H1 (cell line): ENCODE measurements around the gene ABCA2.

ENCODE experiments used
- ATF3 ChIP-seq: IDR thresholded peaks from 2 replicates; pipeline ENCODE4 v1.6.1; 2011; ENCODE audit warnings: low read depth, mild to moderate bottlenecking, low read length; ENCODE audit not compliant: insufficient read depth
- CBX8 ChIP-seq: fragments of 300-800, 300-1000 bp; sonication (generic); IDR thresholded peaks from 2 replicates; pipeline ENCODE4 v1.7.1; 2016; ENCODE audit warnings: low read depth, low read length, borderline replicate concordance
- CREB1 ChIP-seq: IDR thresholded peaks from 2 replicates; pipeline ENCODE4 v1.6.1; 2012; ENCODE audit warnings: inconsistent platforms
- CTCF ChIP-seq, 3 experiments: IDR thresholded peaks; 1 replicate in 2 of 3; 2 replicates in 1 of 3; pipeline versions ENCODE4 v1.5.1 to v1.6.1; 2011; ENCODE audit warnings: low read length in 3 of 3, mild to moderate bottlenecking in 3 of 3, inconsistent platforms in 2 of 3, low read depth in 1 of 3, moderate library complexity in 1 of 3; ENCODE audit not compliant: insufficient read depth in 1 of 3; ENCODE audit errors: control extremely low read depth in 1 of 3
- FOSL1 ChIP-seq: IDR thresholded peaks from 2 replicates; pipeline ENCODE4 v1.6.1; 2011; ENCODE audit warnings: mild to moderate bottlenecking, low read depth, low read length, moderate library complexity; ENCODE audit not compliant: insufficient read depth
- HDAC2 ChIP-seq, 2 experiments: fragments of 300-600 bp in 1 of 2; sonication (generic) in 1 of 2; IDR thresholded peaks; 2 replicates each; pipeline ENCODE4 v1.6.1; 2011 to 2012; ENCODE audit warnings: low read depth in 2 of 2, low read length in 2 of 2, mild to moderate bottlenecking in 2 of 2, moderate library complexity in 2 of 2, borderline replicate concordance in 1 of 2, inconsistent platforms in 1 of 2
- PHF8 ChIP-seq: fragments of 200-600 bp; sonication (generic); conservative IDR thresholded peaks from 2 replicates; pipeline ENCODE4 v1.7.1; 2012; ENCODE audit warnings: low read depth, mild to moderate bottlenecking, inconsistent platforms, low read length, moderate library complexity
- POLR2A ChIP-seq, 2 experiments: IDR thresholded peaks; 1 replicate in 1 of 2; 2 replicates in 1 of 2; pipeline ENCODE4 v1.6.1; 2011; ENCODE audit warnings: low read depth in 2 of 2, low read length in 2 of 2, mild to moderate bottlenecking in 2 of 2; ENCODE audit errors: control extremely low read depth in 1 of 2
- POLR2AphosphoS5 ChIP-seq: IDR thresholded peaks from 2 replicates; pipeline ENCODE4 v1.6.1; 2011; ENCODE audit warnings: low read depth, low read length
- RAD21 ChIP-seq, 2 experiments: IDR thresholded peaks in 1 of 2; conservative IDR thresholded peaks in 1 of 2; 2 replicates each; pipeline ENCODE4 v1.6.1; 2011; ENCODE audit warnings: low read depth in 2 of 2, low read length in 2 of 2, improper control_type of control experiment in 1 of 2, inconsistent platforms in 1 of 2, mild to moderate bottlenecking in 1 of 2, moderate library complexity in 1 of 2
- RFX5 ChIP-seq: IDR thresholded peaks from 2 replicates; pipeline ENCODE4 v1.6.1; 2011; ENCODE audit warnings: low read depth, low read length, improper control_type of control experiment, borderline replicate concordance
- TAF1 ChIP-seq: IDR thresholded peaks from 2 replicates; pipeline ENCODE4 v1.6.1; 2011; ENCODE audit warnings: mild to moderate bottlenecking, low read depth, low read length
- TAF7 ChIP-seq: optimal IDR thresholded peaks from 2 replicates; pipeline ENCODE3; 2011; ENCODE audit warnings: low read depth, mild to moderate bottlenecking, inconsistent platforms, low read length, moderate library complexity, borderline replicate concordance

GRCh38 chr9:136971746-136972145, 56.3 kb downstream of the ABCA2 start:
- TF ChIP-seq PHF8 (no peak), CTCF (IDR thresholded peaks at IDR 0.05; ENCODE audit: control extremely low read depth in 1 of 3, insufficient read depth in 1 of 3, low read depth in 1 of 3, low read length in 3 of 3) (no peak), TAF7 (no peak), TAF1 (no peak), RFX5 (no peak), RAD21 (IDR thresholded peaks at IDR 0.05 in 1 of 2, conservative IDR thresholded peaks at IDR 0.05 in 1 of 2; ENCODE audit: low read depth in 2 of 2, low read length in 2 of 2) (no peak), POLR2AphosphoS5 (no peak), HDAC2 (IDR thresholded peaks at IDR 0.05; ENCODE audit: borderline replicate concordance in 1 of 2, low read depth in 2 of 2, low read length in 2 of 2) (no peak), FOSL1 (no peak), POLR2A (IDR thresholded peaks at IDR 0.05; ENCODE audit: control extremely low read depth in 1 of 2, low read depth in 2 of 2, low read length in 2 of 2) (no peak), CREB1 (no peak), CBX8 (no peak), ATF3 (no peak)
